GM12872 (cell line): ENCODE measurements around the gene TIMP4.

ENCODE experiments used
- TF ChIP-seq, protein P1 (sequence below): IDR thresholded peaks from 3 replicates; pipeline ENCODE4 v1.5.1; 2011; ENCODE audit warnings: low read depth, mild to moderate bottlenecking, low read length, moderate library complexity; ENCODE audit not compliant: insufficient read depth

Gene TIMP4

DNA sequence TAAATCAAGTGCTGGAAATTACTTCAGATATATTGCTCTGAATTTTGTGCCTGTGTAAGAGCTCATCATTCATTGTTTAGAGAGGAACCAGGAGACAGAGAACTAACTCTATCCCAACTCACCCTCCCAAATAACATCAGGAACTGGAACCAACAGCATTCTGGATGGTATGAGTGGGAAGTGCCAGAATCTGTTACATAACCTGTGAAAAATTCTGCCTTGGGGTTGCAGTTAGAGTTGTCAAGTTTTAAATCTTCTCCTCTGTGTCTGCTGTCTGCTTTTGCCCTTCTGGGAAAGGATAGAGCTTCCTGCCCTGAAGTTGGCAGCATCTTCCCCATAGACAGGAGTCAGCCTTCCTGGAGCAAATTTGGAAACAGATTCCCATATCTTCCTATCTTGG is 41.2 kb downstream of the TIMP4 start:
- TF ChIP-seq, protein P1, sequence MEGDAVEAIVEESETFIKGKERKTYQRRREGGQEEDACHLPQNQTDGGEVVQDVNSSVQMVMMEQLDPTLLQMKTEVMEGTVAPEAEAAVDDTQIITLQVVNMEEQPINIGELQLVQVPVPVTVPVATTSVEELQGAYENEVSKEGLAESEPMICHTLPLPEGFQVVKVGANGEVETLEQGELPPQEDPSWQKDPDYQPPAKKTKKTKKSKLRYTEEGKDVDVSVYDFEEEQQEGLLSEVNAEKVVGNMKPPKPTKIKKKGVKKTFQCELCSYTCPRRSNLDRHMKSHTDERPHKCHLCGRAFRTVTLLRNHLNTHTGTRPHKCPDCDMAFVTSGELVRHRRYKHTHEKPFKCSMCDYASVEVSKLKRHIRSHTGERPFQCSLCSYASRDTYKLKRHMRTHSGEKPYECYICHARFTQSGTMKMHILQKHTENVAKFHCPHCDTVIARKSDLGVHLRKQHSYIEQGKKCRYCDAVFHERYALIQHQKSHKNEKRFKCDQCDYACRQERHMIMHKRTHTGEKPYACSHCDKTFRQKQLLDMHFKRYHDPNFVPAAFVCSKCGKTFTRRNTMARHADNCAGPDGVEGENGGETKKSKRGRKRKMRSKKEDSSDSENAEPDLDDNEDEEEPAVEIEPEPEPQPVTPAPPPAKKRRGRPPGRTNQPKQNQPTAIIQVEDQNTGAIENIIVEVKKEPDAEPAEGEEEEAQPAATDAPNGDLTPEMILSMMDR, result no peak

DNA sequence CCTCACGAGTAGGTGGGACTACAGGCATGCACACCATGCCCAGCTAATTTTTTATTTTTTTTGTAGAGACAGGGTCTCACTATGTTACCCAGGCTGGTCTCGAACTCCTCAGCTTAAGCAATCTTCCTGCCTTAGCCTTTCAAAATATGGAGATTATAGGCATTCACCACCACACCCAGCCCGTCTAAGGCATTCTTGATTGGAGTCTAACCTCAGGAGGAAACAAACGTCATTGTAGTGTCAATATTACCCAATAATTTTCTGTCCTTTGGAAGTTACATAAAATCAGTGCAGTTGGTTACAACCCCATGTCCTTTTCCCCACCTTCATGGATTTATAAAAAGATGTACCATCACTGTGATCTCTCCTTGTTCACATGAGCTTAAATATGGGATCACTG is 41.8 kb downstream of the TIMP4 start:
- TF ChIP-seq, protein P1, result no peak

DNA sequence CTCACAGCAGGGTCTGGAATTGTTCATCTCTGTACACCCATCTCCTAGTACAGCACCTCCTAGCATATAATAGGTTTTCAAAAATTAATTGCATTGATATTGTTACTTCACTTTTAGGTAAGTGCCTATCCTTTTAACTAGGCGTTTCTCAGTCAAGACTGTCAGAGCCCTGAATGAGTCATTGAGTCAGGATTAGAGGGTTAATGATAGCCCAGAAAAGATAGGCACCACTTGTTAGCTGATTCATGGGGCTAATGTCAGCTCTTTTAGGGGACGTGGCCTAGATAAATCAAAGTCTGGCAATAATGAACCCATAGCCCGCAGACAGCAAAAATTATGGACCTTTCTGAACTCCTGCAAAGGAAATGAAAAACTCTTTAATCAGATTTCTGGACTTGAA is 42.9 kb downstream of the TIMP4 start:
- TF ChIP-seq, protein P1, result no peak

DNA sequence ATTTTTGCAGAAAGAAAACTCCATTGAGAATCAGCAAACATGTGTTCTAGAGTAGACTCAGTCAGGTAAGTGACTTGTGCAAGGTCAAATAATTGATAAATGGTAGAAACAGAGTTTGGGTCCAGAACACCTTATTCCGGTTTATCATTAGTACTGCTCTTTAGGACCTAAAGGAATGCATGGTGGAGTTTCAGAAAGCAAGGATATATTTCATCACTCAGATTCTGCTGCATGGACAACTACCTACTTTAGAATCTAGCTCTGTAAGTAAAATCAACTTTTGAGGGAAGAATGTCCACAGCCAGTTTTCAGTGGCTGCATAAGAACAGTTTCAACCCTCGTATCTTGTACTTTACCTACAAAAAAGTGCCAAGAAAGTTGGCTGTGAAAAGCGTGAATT is 43.6 kb downstream of the TIMP4 start:
- TF ChIP-seq, protein P1, result no peak

DNA sequence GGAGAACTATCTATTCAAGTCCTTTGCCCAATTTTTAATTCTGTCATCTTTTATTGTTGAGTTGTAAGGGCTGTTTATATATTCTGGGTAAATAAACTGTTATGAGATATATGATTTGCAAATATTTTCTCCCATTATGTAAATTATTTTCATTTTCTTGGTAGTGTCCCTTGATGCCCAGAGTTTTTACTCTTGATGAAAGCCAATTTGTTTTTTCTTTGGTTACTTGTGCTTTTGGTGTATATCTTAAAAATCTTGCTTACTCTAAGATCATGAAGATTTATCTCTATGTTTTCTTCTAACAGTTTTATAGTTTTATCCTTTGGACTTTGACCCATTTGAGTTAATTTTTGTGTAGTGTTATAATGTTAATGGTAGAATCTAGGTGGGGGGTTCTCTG is 44.5 kb downstream of the TIMP4 start:
- TF ChIP-seq, protein P1, result no peak

DNA sequence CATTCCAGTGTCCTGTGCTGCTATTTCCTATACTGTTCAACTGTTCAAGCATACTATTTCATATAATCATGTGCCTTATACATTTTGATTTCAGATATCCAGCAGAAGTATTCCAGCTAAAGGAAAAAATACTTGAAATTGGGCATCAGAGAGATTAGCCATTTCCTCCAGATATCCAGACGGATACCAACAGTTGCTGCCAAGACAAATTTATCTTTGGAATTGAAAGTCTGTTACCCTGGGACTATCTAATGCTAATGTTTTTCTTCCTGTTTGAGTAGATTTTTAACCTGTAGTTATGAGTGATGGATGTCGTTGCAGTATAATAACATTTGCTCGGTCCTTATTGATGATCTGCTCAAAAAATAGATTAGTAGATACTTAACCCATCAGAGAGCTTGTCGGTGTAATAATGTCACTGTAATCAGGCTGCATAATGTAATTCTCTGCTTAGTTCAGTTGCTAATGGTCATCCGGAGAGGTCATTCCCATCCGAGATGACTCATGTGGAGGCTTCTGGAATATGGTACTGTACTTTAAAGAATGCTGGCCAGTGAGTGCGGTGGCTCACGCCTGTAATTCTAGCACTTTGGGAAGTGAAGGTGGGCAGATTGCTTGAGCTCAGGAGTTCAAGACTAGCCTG is 51.5 kb downstream of the TIMP4 start:
- TF ChIP-seq, protein P1, result no peak
